SK-N-SH (cell line): ENCODE data around the gene ACIN1.

ENCODE experiments used
- POLR2AphosphoS5 ChIP-seq: IDR thresholded peaks from 2 replicates; pipeline ENCODE4 v1.6.1; 2012; ENCODE audit warnings: low read depth, low read length
- TF ChIP-seq, protein P1 (sequence below): IDR thresholded peaks from 2 replicates; pipeline ENCODE4 v1.4.0; 2012; ENCODE audit warnings: low read depth, borderline replicate concordance

DNA sequence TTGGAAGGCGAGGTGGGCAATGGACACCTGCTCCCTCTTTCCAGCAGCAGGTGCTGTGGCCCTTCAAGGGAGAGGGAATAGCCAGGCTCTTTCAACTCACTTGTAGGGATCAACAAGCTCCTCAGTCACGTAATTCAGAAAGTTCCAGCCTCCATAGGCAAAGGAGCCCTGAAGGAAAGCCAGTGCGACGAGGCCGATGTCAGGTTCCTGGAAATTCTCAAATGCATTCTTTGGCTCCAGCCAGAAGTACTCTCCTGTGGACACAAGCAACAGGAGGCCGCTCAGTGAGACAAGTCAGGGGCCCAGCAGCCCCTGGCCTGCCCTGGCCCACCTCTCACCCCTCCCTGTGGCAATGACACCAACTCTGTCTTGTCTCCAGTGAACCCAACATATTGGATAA, 45.4 kb upstream of the ACIN1 start:
- TF ChIP-seq, protein P1, sequence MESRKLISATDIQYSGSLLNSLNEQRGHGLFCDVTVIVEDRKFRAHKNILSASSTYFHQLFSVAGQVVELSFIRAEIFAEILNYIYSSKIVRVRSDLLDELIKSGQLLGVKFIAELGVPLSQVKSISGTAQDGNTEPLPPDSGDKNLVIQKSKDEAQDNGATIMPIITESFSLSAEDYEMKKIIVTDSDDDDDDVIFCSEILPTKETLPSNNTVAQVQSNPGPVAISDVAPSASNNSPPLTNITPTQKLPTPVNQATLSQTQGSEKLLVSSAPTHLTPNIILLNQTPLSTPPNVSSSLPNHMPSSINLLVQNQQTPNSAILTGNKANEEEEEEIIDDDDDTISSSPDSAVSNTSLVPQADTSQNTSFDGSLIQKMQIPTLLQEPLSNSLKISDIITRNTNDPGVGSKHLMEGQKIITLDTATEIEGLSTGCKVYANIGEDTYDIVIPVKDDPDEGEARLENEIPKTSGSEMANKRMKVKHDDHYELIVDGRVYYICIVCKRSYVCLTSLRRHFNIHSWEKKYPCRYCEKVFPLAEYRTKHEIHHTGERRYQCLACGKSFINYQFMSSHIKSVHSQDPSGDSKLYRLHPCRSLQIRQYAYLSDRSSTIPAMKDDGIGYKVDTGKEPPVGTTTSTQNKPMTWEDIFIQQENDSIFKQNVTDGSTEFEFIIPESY = no peak
- TF ChIP-seq POLR2AphosphoS5 = no peak
